A673 (cell line): ENCODE measurements around the gene DNAH1. TPM values are rescaled to one million over a fixed set of nuclear protein-coding genes. Genes with fewer than 3 reads are reported as not detected.

Source experiments
- BruUV-seq: library from RNA; stranded (reverse); fragments of 400-500 nt; replicated peaks from 2 replicates; lab custom pipeline; 2021; lab: Mats Ljungman, UMichigan
- CTCF ChIA-PET: fragments of 300-600 bp; sonication (Branson Sonifier 250); formaldehyde crosslinking; loops from one replicate; lab custom pipeline; 2022; ENCODE audit warnings: antibody characterized with exemption; lab: Charles Lee
- POLR2A ChIA-PET: fragments of 300-600 bp; sonication (Branson Sonifier 250); formaldehyde crosslinking; loops from one replicate; lab custom pipeline; 2022; ENCODE audit warnings: antibody characterized with exemption; ENCODE audit not compliant: low non-redundant PET; lab: Charles Lee
- DNase-seq: peaks from one replicate; pipeline ENCODE4 v3.0.0-alpha.2; 2015; ENCODE audit warnings: low spot score
- H3K27ac ChIP-seq: fragments of 200-600 bp; sonication (generic); 2 replicates; pipeline ENCODE4 v1.5.1; 2016; ENCODE audit warnings: mixed run types, low read depth, mild to moderate bottlenecking, mixed read lengths, antibody characterized with exemption, low read length; ENCODE audit not compliant: poor library complexity, severe bottlenecking
- H3K27me3 ChIP-seq: fragments of 200-600 bp; sonication (generic); replicated peaks from 2 replicates; pipeline ENCODE4 v1.6.1; 2017; ENCODE audit warnings: mixed run types, low read depth, mild to moderate bottlenecking, mixed read lengths, antibody characterized with exemption, low read length; ENCODE audit not compliant: insufficient read depth, poor library complexity
- H3K36me3 ChIP-seq: fragments of 200-600 bp; sonication (generic); 2 replicates; pipeline ENCODE4 v1.6.1; 2016; ENCODE audit warnings: mixed run types, mild to moderate bottlenecking, mixed read lengths, antibody characterized with exemption, low read length; ENCODE audit not compliant: insufficient read depth, poor library complexity, severe bottlenecking
- H3K4me1 ChIP-seq: fragments of 200-600 bp; sonication (generic); 2 replicates; pipeline ENCODE4 v1.6.1; 2017; ENCODE audit warnings: mixed run types, mild to moderate bottlenecking, mixed read lengths, antibody characterized with exemption, low read length; ENCODE audit not compliant: insufficient read depth, poor library complexity, severe bottlenecking
- H3K4me3 ChIP-seq: fragments of 200-600 bp; sonication (generic); 2 replicates; pipeline ENCODE4 v1.5.1; 2016; ENCODE audit warnings: low read depth, mixed run types, mild to moderate bottlenecking, mixed read lengths, low read length; ENCODE audit not compliant: poor library complexity, severe bottlenecking
- H3K9me3 ChIP-seq: fragments of 200-600 bp; sonication (generic); 2 replicates; pipeline ENCODE4 v1.6.1; 2016; ENCODE audit warnings: mixed run types, low read depth, mild to moderate bottlenecking, mixed read lengths, antibody characterized with exemption, low read length; ENCODE audit not compliant: poor library complexity, severe bottlenecking
- CTCF ChIP-seq: fragments of 300-800, 200-600 bp; sonication (generic); conservative IDR thresholded peaks from 2 replicates; pipeline ENCODE4 v1.5.1; 2017; ENCODE audit warnings: low read depth, mild to moderate bottlenecking, antibody characterized with exemption, low read length, moderate library complexity, mixed read lengths
- EZH2 ChIP-seq: fragments of 200-600 bp; sonication (generic); IDR thresholded peaks from 2 replicates; pipeline ENCODE4 v1.6.1; 2017; ENCODE audit warnings: borderline replicate concordance, low read depth, mild to moderate bottlenecking, mixed read lengths, antibody characterized with exemption, low read length; ENCODE audit not compliant: poor library complexity, severe bottlenecking
- intact Hi-C: fragments of 100-400 bp; cut with micrococcal nuclease; formaldehyde crosslinking; loops from one replicate; pipeline ENCODE4 v1.10.0; 2022; ENCODE audit not compliant: unreplicated experiment
- total RNA-seq: library from RNA; stranded (reverse); gene quantifications from 2 replicates; pipeline ENCODE4 v1.2.3, GENCODE V29; 2021

Gene DNAH1
- total RNA-seq, 1 experiment from 2014 or later, result 1.3 TPM

- no peak overlapping the region for H3K4me3 ChIP-seq
- BruUV-seq, result no TSS peak
- no peaks in the 10 kb centered on the region for H3K4me1 ChIP-seq
- intact Hi-C loops, result no loop called here
- no peak for TF ChIP-seq EZH2
- H3K9me3 ChIP-seq, result no peaks in the 10 kb centered on the region
- H3K36me3 ChIP-seq, result no peaks in the 10 kb centered on the region
- CTCF ChIA-PET, result no interaction called here
- no peaks in the 10 kb centered on the region for H3K27me3 ChIP-seq
- POLR2A ChIA-PET, result no interaction called here
- DNase-seq, result no peak
- no peak overlapping the region for H3K27ac ChIP-seq
Observed at GRCh38 chr3:52394751-52395502, 78.8 kb downstream of the DNAH1 start.

GRCh38 chr3:52395503-52395865 is 79.4 kb downstream of the DNAH1 start:
- Histone ChIP-seq H3K27ac (no peak overlapping the region), H3K4me1 (no peaks in the 10 kb centered on the region), H3K4me3 (no peak overlapping the region), H3K27me3 (no peaks in the 10 kb centered on the region), H3K9me3 (no peaks in the 10 kb centered on the region), H3K36me3 (no peaks in the 10 kb centered on the region)
- DNase-seq, result no peak
- POLR2A ChIA-PET, result no interaction called here
- TF ChIP-seq CTCF, result no peak
- no peak for TF ChIP-seq EZH2
- intact Hi-C loops, result no loop called here
- no TSS peak for BruUV-seq
- CTCF ChIA-PET, result no interaction called here

- Histone ChIP-seq H3K27ac (no peak overlapping the region), H3K4me3 (no peak overlapping the region), H3K4me1 (no peaks in the 10 kb centered on the region), H3K9me3 (no peaks in the 10 kb centered on the region), H3K36me3 (no peaks in the 10 kb centered on the region), H3K27me3 (no peaks in the 10 kb centered on the region)
- TF ChIP-seq EZH2, result no peak
- TF ChIP-seq CTCF, result no peak
- ChIA-PET CTCF (no interaction called here), POLR2A (no interaction called here)
- intact Hi-C loops, result no loop called here
- no peak for DNase-seq
- no TSS peak for BruUV-seq
Observed at GRCh38 chr3:52396011-52396906, 80.1 kb downstream of the DNAH1 start.
